ENCODE data around the gene LYPD1.

LYPD1 gene

GRCh38 chr2:132665401-132666140, 4.4 kb downstream of the LYPD1 start:
- Histone ChIP-seq H3K36me3 (no peaks in the 10 kb centered on the region), H3K9me3 (no peaks in the 10 kb centered on the region), H3K27ac (no peak overlapping the region), H3K4me3 (no peak overlapping the region), H3K27me3 (peaks cover 0 to 36% of the 10 kb centered on the region in 2 donors), H3K4me1 (peaks cover 0 to 23% (median 21%) of the 10 kb centered on the region in 4 donors)
- no peak for TF ChIP-seq CTCF (IDR thresholded peaks at IDR 0.05)
- DNase-seq: no peak
- intact Hi-C loops (cut with DNase I; ENCODE audit: low total_unique reads): no loop called here

- H3K27me3 ChIP-seq: peaks cover 0 to 21% of the 10 kb centered on the region in 2 donors
- H3K4me3 ChIP-seq: no peak overlapping the region
- intact Hi-C loops (cut with DNase I; ENCODE audit: low total_unique reads): no loop called here
- H3K27ac ChIP-seq: no peak overlapping the region
- no peak for DNase-seq
- H3K36me3 ChIP-seq: no peaks in the 10 kb centered on the region
- TF ChIP-seq CTCF (IDR thresholded peaks at IDR 0.05): no peak
- no peaks in the 10 kb centered on the region for H3K9me3 ChIP-seq
- H3K4me1 ChIP-seq: peaks cover 0 to 8% (median 6%) of the 10 kb centered on the region in 4 donors
Measured at GRCh38 chr2:132664096-132664495, 5.9 kb downstream of the LYPD1 start.

- no peak for DNase-seq
- Histone ChIP-seq H3K36me3 (no peaks in the 10 kb centered on the region), H3K27me3 (peaks cover 0 to 7% of the 10 kb centered on the region in 2 donors), H3K4me1 (no peaks in the 10 kb centered on the region), H3K27ac (no peak overlapping the region), H3K9me3 (no peaks in the 10 kb centered on the region), H3K4me3 (no peak overlapping the region)
- TF ChIP-seq CTCF (IDR thresholded peaks at IDR 0.05): no peak
- intact Hi-C loops (cut with DNase I; ENCODE audit: low total_unique reads): no loop called here
Measured at GRCh38 chr2:132662732-132663131, 7.3 kb downstream of the LYPD1 start.

- H3K4me3 ChIP-seq: no peak overlapping the region
- H3K27ac ChIP-seq: no peak overlapping the region
- H3K36me3 ChIP-seq: no peaks in the 10 kb centered on the region
- no peak for TF ChIP-seq CTCF (IDR thresholded peaks at IDR 0.05)
- intact Hi-C loops (cut with DNase I; ENCODE audit: low total_unique reads): no loop called here
- no peaks in the 10 kb centered on the region for H3K9me3 ChIP-seq
- peaks cover 0 to 4% of the 10 kb centered on the region in 2 donors for H3K27me3 ChIP-seq
- no peaks in the 10 kb centered on the region for H3K4me1 ChIP-seq
- no peak for DNase-seq
Measured at GRCh38 chr2:132659331-132659730, 10.7 kb downstream of the LYPD1 start.

GRCh38 chr2:132656266-132656975, 13.6 kb downstream of the LYPD1 start:
- H3K4me1 ChIP-seq: no peaks in the 10 kb centered on the region
- TF ChIP-seq CTCF (IDR thresholded peaks at IDR 0.05): no peak
- no peak overlapping the region for H3K27ac ChIP-seq
- DNase-seq: no peak
- H3K9me3 ChIP-seq: no peaks in the 10 kb centered on the region
- H3K4me3 ChIP-seq: no peak overlapping the region
- H3K27me3 ChIP-seq: peaks cover 0 to 4% of the 10 kb centered on the region in 2 donors
- no peaks in the 10 kb centered on the region for H3K36me3 ChIP-seq
- intact Hi-C loops (cut with DNase I; ENCODE audit: low total_unique reads): no loop called here

All from tibial artery (tissue), 4 donors.